HUES6 (cell line): Measurements from ENCODE around the gene C1orf232.
A peak's percentile ranks its signal among the peaks of the same experiment; 100 is the strongest.

ENCODE experiments used
- H3K27ac ChIP-seq: 2 replicates; pipeline ENCODE4 v1.7.0; 2013; ENCODE audit warnings: low read depth, mild to moderate bottlenecking, low read length, inconsistent platforms
- H3K27me3 ChIP-seq: 2 replicates; pipeline ENCODE4 v1.6.1; 2013; ENCODE audit warnings: low read length; ENCODE audit not compliant: control insufficient read depth, insufficient read depth
- H3K36me3 ChIP-seq: 2 replicates; pipeline ENCODE4 v1.6.1; 2013; ENCODE audit warnings: low read length; ENCODE audit not compliant: control insufficient read depth, insufficient read depth
- H3K4me1 ChIP-seq: 2 replicates; pipeline ENCODE4 v1.6.1; 2013; ENCODE audit warnings: low read length; ENCODE audit not compliant: control insufficient read depth, insufficient read depth
- H3K4me3 ChIP-seq: 2 replicates; pipeline ENCODE4 v1.5.1; 2013; ENCODE audit warnings: low read depth, low read length
- H3K9ac ChIP-seq: one replicate; pipeline ENCODE4 v1.6.1; 2013; ENCODE audit warnings: mild to moderate bottlenecking, low read length
- H3K9me3 ChIP-seq: 2 replicates; pipeline ENCODE4 v1.6.1; 2013; ENCODE audit warnings: low read depth, low read length; ENCODE audit not compliant: control insufficient read depth, insufficient read depth

C1orf232 gene

DNA sequence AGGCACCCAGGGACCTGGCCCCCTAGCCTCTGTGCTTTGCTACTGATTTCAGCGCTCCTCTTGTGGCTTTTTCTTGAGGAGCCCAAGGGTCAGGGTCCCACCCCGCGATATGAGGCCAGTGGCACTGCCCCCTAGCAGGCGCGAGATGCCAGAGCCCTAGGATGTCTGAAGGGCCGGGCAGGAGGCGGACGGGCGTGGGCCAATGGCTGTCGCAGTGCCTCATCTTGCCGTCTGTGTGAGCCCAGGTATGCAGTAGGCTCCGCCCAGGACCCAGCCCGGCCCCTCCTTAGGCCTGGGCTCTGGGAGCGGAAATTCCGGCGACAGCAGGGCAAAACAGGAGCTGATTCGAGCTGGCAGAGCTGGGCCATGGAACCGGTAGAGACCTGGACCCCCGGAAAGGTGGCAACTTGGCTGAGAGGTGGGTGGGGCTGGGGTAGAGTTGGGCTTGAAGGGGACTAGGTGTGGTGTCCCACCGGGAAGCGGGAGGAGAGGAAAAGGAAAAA is 8.5 kb upstream of the C1orf232 start, which contains the start of gene CNKSR1:
TSS of gene CNKSR1 (plus strand) at position 310 of the 503 bp plus-strand sequence. CDS start at position 367, 57 bp downstream.
- H3K9ac ChIP-seq = no peak within 1 kb of the TSS
- no peak within 1 kb of the TSS for H3K27ac ChIP-seq
- peaks cover 3% of the 10 kb centered on the region; the same call in 1 of the 2 replicates for H3K4me1 ChIP-seq
- H3K4me3 ChIP-seq = peak within 1 kb of the TSS; percentile 64
- H3K9me3 ChIP-seq = no peaks in the 10 kb centered on the region
- no peaks in the 10 kb centered on the region for H3K27me3 ChIP-seq
- peaks cover 11% of the 10 kb centered on the region for H3K36me3 ChIP-seq

DNA sequence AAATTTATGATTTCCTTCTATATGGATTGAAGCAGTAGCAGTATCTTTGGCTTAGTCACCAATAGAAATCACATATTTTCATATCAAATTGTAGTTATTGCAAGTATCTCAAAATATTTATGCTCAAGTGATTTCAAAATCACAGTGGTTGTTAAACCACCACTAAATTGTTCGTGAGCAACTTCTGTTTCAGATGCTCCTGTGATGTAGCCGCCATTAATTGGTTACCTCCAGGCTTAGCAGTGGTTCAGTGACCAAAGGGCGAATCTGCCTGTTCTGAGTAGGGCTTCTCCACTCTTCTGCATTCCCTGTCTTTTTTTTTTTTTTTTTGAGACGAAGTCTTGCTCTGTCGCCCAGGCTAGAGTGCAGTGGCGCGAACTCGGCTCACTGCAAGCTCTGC is 6.6 kb upstream of the C1orf232 start:
- Histone ChIP-seq H3K9ac (no peak overlapping the region), H3K27me3 (no peaks in the 10 kb centered on the region), H3K27ac (no peak overlapping the region), H3K9me3 (no peaks in the 10 kb centered on the region), H3K36me3 (peaks cover 9% of the 10 kb centered on the region), H3K4me3 (no peak overlapping the region), H3K4me1 (peaks cover 17% of the 10 kb centered on the region)

DNA sequence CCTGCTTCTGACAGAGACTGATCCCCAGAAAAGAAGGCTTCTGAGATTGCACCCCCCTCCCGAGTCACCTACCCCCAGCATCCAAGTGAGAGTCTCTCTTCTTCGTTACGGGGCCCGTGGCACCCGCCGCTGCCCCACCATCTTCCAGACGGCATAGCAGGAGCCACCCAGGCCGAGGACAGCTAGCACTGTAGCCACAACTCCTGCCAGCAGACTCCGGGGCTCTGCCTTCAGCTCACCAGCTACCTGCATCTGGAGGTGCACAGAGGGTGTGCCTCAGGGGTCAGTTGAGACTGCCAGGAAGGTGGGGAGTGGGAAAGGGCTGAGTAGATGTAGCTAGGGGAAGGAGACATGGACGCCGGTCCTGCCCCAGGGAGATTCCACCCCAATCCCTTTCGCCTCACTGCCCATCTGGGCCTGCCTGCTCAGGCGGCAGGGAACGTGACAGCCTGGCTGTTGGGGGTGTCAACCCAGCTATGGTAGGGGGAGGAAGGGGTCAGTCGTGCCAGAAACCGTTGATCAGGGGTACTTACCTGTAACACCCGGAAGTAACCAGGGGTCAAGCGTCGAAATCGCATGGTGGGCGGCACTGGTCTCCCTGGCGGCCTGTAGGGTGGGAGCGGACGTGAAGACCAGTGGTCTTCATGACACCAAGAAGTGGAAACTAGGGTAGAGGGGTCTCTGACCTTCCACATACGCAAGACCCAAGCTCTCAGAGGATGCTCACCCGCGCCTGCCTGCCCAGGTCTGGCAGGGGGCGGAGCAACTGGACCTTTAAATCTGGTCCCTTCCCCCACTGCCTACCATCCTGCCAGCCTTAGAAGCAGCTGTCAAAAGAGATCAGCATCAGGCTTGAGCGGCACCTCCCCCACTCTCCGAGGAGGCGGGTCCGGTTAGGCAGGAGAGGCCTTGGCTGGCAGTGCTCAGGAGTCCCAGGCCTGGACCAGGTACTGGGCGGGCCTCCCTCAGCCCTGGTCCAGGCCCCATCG is 2.6 kb upstream of the C1orf232 start, which contains the start of gene ZNF593OS:
TSS of gene ZNF593OS (minus strand) at position 749 of the 989 bp plus-strand sequence. CDS start at position 578, 171 bp downstream.
- Histone ChIP-seq H3K27ac (no peak within 1 kb of the TSS), H3K4me3 (peak within 1 kb of the TSS; percentile 89), H3K9ac (peak within 1 kb of the TSS; percentile 91), H3K4me1 (peaks cover 21% of the 10 kb centered on the region), H3K27me3 (peaks cover 12% of the 10 kb centered on the region; the same call in 1 of the 2 replicates), H3K9me3 (no peaks in the 10 kb centered on the region), H3K36me3 (peaks cover 9% of the 10 kb centered on the region)

DNA sequence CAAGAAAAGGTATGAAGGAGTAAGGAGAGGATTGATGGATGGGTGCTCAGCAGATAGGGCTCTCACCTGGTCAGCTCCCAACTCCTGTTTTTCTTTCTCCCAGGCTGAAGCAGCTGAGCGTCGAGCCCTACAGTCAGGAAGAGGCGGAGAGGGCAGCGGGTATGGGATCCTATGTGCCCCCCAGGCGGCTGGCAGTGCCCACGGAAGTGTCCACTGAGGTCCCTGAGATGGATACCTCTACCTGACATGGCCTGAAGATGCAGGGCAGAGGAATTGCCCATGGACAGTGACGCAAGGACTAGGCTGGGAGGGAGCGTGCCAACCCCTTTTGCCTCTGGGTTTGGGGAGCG is 1.7 kb upstream of the C1orf232 start:
- no peaks in the 10 kb centered on the region for H3K9me3 ChIP-seq
- H3K4me1 ChIP-seq = peaks cover 28% of the 10 kb centered on the region
- peak overlapping the region; percentile 89 for H3K4me3 ChIP-seq
- H3K36me3 ChIP-seq = peaks cover 9% of the 10 kb centered on the region
- H3K27me3 ChIP-seq = peaks cover 19% of the 10 kb centered on the region
- peak overlapping the region; percentile 89; the same call in 1 of the 2 replicates for H3K27ac ChIP-seq
- H3K9ac ChIP-seq = peak overlapping the region; percentile 91

DNA sequence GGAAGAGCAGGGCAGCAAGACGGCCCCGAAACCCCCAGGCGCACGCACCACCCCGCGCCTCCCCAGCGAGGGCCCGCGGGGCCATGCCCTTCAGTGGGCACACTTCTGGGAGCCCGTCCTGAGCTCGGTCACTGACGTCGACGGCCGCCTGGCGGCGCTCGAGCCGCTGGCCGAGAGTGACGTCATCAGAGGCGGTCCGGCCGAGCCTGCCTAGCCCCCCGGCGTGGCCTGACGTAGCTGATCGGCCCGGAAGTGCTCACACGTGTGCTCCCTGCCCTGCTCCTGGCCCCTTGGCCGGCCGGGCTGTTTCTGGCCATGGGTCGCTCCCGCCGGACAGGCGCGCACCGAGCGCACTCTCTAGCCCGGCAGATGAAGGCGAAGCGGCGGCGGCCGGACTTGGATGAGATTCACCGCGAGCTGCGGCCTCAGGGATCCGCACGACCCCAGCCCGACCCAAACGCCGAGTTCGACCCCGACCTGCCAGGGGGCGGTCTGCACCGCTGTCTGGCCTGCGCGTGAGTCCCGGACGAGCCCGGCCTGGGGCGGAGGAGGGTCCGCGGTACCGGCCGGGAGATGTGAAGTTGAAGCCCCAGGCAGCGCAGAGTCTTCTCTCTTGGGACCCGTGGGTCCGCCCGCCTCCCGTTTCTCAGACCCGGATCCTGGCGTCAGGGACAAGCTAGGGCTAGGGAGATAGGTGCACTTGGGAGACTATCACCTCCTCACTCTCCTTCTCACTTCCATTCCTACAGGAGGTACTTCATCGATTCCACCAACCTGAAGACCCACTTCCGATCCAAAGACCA is 1.1 kb upstream of the C1orf232 start, which contains the start of gene ZNF593:
TSS of gene ZNF593 (plus strand) at position 240 of the 803 bp plus-strand sequence. CDS start at position 316, 76 bp downstream.
- Histone ChIP-seq H3K36me3 (peaks cover 9% of the 10 kb centered on the region), H3K9ac (peak within 1 kb of the TSS; percentile 91), H3K9me3 (no peaks in the 10 kb centered on the region), H3K27me3 (peaks cover 24% of the 10 kb centered on the region), H3K27ac (peak within 1 kb of the TSS; percentile 89; the same call in 1 of the 2 replicates), H3K4me1 (peaks cover 33% of the 10 kb centered on the region), H3K4me3 (peak within 1 kb of the TSS; percentile 89)

DNA sequence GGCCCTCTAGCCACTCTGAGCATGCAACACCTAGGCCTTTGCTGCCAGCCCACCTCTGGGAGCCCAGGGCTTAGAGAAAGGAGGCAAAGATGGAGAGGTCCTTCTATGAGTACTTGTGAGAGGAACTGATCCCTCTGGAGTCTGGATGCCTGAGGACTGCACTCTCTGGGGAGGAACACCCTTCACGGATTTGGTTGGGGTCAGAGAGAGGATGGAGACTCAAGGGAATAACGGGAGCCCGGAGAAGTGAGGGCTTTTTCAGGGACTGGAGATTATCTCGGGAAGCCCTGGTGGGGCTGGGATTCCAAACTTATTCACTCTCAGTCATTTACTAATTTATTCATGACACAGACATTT is 413 bp upstream of the C1orf232 start:
- peak overlapping the region; percentile 89; the same call in 1 of the 2 replicates for H3K4me3 ChIP-seq
- H3K9ac ChIP-seq = no peak overlapping the region

DNA sequence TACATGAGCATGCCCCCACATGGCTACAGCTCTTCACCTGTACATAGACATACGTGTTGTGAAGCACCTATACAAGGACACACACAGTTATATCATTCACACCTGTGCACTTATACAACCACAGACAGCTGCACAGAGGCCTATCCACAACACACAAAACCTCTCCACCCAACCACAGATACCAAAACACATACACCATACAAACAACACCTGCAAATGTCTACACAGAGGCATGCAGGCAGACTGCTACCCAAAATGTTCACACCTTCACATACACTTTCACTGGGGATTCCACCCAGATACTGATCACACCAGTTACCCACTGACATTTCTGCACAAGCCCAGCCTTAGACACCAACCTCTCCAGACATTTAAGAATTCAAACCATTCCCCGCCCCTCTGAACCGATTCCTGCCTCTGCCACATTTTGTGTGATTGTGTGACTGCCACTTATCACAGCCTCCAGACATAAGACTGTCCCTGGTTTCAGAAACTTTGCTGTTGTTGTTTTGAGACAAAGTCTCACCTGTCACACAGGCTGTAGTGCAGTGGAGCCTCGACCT is 2.0 kb downstream of the C1orf232 start:
- Histone ChIP-seq H3K36me3 (peaks cover 9% of the 10 kb centered on the region), H3K9ac (no peak overlapping the region), H3K4me1 (peaks cover 38% of the 10 kb centered on the region), H3K27me3 (peaks cover 46% of the 10 kb centered on the region), H3K9me3 (no peaks in the 10 kb centered on the region), H3K27ac (no peak overlapping the region), H3K4me3 (no peak overlapping the region)

More for the DNA sequence above, 413 bp upstream of the C1orf232 start:
- Histone ChIP-seq H3K9me3 (no peaks in the 10 kb centered on the region), H3K27ac (no peak overlapping the region), H3K27me3 (peaks cover 24% of the 10 kb centered on the region), H3K4me1 (peaks cover 38% of the 10 kb centered on the region), H3K36me3 (peaks cover 9% of the 10 kb centered on the region)

DNA sequence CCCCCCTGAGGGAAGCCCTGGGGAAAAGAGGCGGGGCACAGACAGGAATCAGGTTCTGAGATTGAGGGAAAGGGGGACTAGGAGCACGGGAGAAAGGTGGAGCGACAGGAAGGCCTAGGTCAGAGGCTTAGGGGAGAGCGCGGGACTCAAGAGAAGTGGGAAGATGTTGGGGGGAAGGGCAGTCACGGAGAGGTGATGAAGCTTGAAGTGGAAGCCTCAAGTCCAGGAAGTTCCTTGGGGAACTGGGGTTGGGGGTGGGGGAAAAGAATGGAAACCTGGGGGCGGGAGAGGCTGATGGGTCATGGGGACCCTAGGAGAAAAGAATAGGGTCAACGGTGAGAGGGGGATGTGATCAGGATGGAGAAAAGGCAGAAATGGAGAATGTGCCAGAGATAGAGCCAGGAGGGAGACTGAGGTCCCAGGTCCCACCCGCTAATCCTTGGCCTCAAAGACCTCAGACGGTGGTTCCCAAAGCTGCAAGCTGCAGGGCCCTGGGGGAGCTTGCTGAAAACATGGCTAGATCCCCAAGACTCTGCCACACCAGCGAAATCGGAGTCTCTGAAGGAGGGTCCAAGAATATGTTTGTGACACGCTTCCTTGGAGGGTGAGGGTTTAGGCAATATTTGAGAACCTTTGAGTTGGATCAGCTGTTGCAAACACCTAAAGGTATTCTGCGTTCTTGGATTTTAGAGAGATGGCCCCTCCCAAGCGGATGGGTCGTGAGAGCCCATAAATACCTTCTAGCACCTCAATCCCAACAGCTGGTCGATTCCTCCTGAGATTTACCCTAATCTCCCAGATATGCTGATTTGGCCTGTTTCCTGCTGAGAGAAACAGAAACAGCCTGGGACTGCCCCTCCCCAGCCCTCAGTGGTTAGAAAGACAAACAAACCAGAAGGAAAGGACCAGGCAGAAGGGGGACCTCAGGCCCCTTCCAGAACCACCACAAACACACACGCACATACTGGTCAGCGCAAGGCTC is 3.6 kb downstream of the C1orf232 start:
- Histone ChIP-seq H3K9ac (peak overlapping the region; percentile 2), H3K27ac (no peak overlapping the region), H3K36me3 (no peaks in the 10 kb centered on the region), H3K4me3 (peak overlapping the region; percentile 69), H3K27me3 (peaks cover 62% of the 10 kb centered on the region), H3K9me3 (no peaks in the 10 kb centered on the region), H3K4me1 (peaks cover 35% of the 10 kb centered on the region)

DNA sequence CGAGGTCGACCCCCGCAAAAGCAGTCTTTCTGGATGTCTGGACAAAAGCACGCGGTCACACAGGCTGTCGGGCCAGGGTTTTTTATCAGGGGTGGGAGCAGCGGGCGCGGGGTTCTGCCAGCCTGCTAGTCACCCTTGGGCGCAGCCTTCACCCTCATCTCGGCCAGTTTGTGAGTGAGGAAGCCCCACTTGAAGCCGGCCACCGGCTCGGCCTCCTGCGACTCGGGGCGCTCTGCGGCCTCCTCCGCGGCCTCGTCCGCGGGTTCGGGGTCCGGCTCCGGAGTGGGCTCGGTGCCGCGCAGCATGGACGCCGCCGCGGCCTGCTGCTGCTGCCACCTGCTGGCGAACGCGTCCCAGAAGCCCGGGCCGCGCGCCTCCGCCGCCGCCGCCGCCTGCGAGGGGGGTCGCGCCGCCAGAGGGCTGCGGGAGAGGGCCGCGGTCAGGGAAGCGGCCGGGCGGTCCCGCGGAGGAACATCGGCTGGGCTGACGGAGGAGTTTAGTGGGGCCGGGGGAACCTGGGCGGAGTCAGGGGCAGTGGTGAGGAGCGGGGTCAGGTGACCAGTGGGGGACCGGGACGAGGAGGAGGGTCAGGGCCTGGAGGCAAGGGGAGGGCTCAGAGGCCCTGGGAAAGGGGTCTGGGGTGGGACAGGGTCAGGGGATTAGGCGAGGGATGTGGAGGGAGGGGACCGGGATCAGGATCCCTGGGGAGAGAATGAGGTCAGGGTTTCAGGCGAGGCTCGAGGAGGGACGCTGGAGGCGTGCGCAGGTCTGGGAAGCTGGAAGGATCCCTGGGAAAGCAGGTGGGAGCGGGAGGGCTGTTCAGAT is 4.5 kb downstream of the C1orf232 start:
- Histone ChIP-seq H3K9ac (peak overlapping the region; percentile 2), H3K4me3 (peak overlapping the region; percentile 69), H3K9me3 (no peaks in the 10 kb centered on the region), H3K4me1 (peaks cover 40% of the 10 kb centered on the region), H3K36me3 (no peaks in the 10 kb centered on the region), H3K27ac (no peak overlapping the region), H3K27me3 (peaks cover 71% of the 10 kb centered on the region)
